Hepatocyte (in vitro differentiated cells): ENCODE results near the gene RNF112. TPM values are rescaled to one million over a fixed set of nuclear protein-coding genes. Genes with fewer than 3 reads are reported as not detected.

Experiments used
- DNase-seq: peaks from one replicate; pipeline ENCODE4 v3.0.0-alpha.2; 2016; ENCODE audit warnings: low spot score
- H2AFZ ChIP-seq: fragments of 200-600 bp; sonication (generic); 2 replicates; pipeline ENCODE4 v1.6.0; 2016; ENCODE audit warnings: antibody characterized with exemption, mild to moderate bottlenecking
- H3K27ac ChIP-seq: fragments of 200-600 bp; sonication (generic); 2 replicates; pipeline ENCODE4 v1.5.1; 2016; ENCODE audit warnings: mild to moderate bottlenecking
- H3K27me3 ChIP-seq: fragments of 200-600 bp; sonication (generic); 2 replicates; pipeline ENCODE4 v1.6.1; 2016
- H3K36me3 ChIP-seq: fragments of 200-600 bp; sonication (generic); replicated peaks from 2 replicates; pipeline ENCODE4 v1.5.1; 2016; ENCODE audit warnings: low read depth; ENCODE audit not compliant: insufficient read depth
- H3K4me1 ChIP-seq: fragments of 200-600 bp; sonication (generic); 2 replicates; pipeline ENCODE4 v1.5.1; 2016; ENCODE audit warnings: mild to moderate bottlenecking, moderate library complexity; ENCODE audit not compliant: insufficient read depth
- H3K4me2 ChIP-seq: fragments of 200-600 bp; sonication (generic); 2 replicates; pipeline ENCODE4 v1.6.0; 2016
- H3K4me3 ChIP-seq: fragments of 200-600 bp; sonication (generic); 2 replicates; pipeline ENCODE4 v1.5.1; 2016; ENCODE audit warnings: mild to moderate bottlenecking
- H3K79me2 ChIP-seq: fragments of 200-600 bp; sonication (generic); 2 replicates; pipeline ENCODE4 v1.6.0; 2017; ENCODE audit warnings: mild to moderate bottlenecking
- H3K9me2 ChIP-seq: fragments of 200-600 bp; sonication (generic); replicated peaks from 2 replicates; pipeline ENCODE4 v1.6.0; 2017; ENCODE audit warnings: mild to moderate bottlenecking; ENCODE audit not compliant: insufficient read depth
- H3K9me3 ChIP-seq: fragments of 200-600 bp; sonication (generic); 2 replicates; pipeline ENCODE4 v1.5.1; 2016; ENCODE audit warnings: low read depth, mild to moderate bottlenecking
- H4K20me1 ChIP-seq: fragments of 200-600 bp; sonication (generic); 2 replicates; pipeline ENCODE4 v1.6.0; 2016; ENCODE audit warnings: mild to moderate bottlenecking; ENCODE audit not compliant: insufficient read depth, poor library complexity, severe bottlenecking
- EZH2 ChIP-seq: fragments of 200-600 bp; sonication (generic); IDR thresholded peaks from 2 replicates; pipeline ENCODE4 v1.6.1; 2016; ENCODE audit warnings: antibody characterized with exemption, mild to moderate bottlenecking, borderline replicate concordance
- EZH2phosphoT487 ChIP-seq: fragments of 200-600 bp; sonication (generic); IDR thresholded peaks from one replicate; pipeline ENCODE4 v1.6.1; 2018; ENCODE audit warnings: antibody characterized with exemption, mild to moderate bottlenecking, low read depth, moderate library complexity; ENCODE audit not compliant: unreplicated experiment, severe bottlenecking
- WGBS: methylation state at CpG from one replicate; pipeline ENCODE4 v1.1.6; 2016; ENCODE audit warnings: low lambda C conversion rate; ENCODE audit errors: missing lambda C conversion rate; 5-methylcytosine and 5-hydroxymethylcytosine counted together
- polyA plus RNA-seq: library from polyadenylated mRNA; unstranded; fragments of >200 nt; fragmentation: Nextera tagmentation; extraction: Ambion mirVana; gene quantifications from 2 replicates; pipeline ENCODE4 v1.2.1, GENCODE V29; 2016
- total RNA-seq: library from RNA; depleted of rRNA; stranded (reverse); fragments of >200 nt; gene quantifications from 2 replicates; pipeline ENCODE4 v1.2.3, GENCODE V29; 2014
- TF ChIP-seq, protein P1 (sequence below): fragments of 200-600 bp; sonication (generic); IDR thresholded peaks from 2 replicates; pipeline ENCODE4 v1.5.1; 2016; ENCODE audit warnings: antibody characterized with exemption, mild to moderate bottlenecking; ENCODE audit not compliant: poor library complexity

RNF112 gene
- total and polyA plus RNA-seq, 2 experiments from 2014 or later, result 7.8 to 8.6 TPM

GRCh38 chr17:19372439-19372838, 38.6 kb upstream of the RNF112 start:
- no peaks in the 10 kb centered on the region for H3K4me1 ChIP-seq
- no peak overlapping the region for H3K4me3 ChIP-seq
- no peaks in the 10 kb centered on the region for H3K79me2 ChIP-seq
- no peak for TF ChIP-seq EZH2
- no peak overlapping the region for H2AFZ ChIP-seq
- H3K9me3 ChIP-seq, result no peaks in the 10 kb centered on the region
- H3K9me2 ChIP-seq, result no peaks in the 10 kb centered on the region
- no peaks in the 10 kb centered on the region for H4K20me1 ChIP-seq
- whole genome bisulfite sequencing, result 94% methylated on average over 12 of the region's 12 CpGs
- H3K36me3 ChIP-seq, result no peaks in the 10 kb centered on the region
- H3K4me2 ChIP-seq, result no peak overlapping the region
- H3K27me3 ChIP-seq, result no peaks in the 10 kb centered on the region
- DNase-seq, result no peak
- no peak overlapping the region for H3K27ac ChIP-seq

GRCh38 chr17:19372866-19373504, 38.0 kb upstream of the RNF112 start:
- DNase-seq, result no peak
- Histone ChIP-seq H3K27me3 (no peaks in the 10 kb centered on the region), H4K20me1 (no peaks in the 10 kb centered on the region), H3K4me1 (no peaks in the 10 kb centered on the region), H3K4me2 (no peak overlapping the region), H3K4me3 (no peak overlapping the region), H3K9me2 (no peaks in the 10 kb centered on the region), H3K27ac (no peak overlapping the region), H2AFZ (no peak overlapping the region), H3K79me2 (no peaks in the 10 kb centered on the region), H3K9me3 (no peaks in the 10 kb centered on the region), H3K36me3 (no peaks in the 10 kb centered on the region)
- WGBS, result 86% methylated on average over 8 of the region's 8 CpGs
- no peak for TF ChIP-seq EZH2phosphoT487
- TF ChIP-seq EZH2, result no peak
- TF ChIP-seq, protein P1, sequence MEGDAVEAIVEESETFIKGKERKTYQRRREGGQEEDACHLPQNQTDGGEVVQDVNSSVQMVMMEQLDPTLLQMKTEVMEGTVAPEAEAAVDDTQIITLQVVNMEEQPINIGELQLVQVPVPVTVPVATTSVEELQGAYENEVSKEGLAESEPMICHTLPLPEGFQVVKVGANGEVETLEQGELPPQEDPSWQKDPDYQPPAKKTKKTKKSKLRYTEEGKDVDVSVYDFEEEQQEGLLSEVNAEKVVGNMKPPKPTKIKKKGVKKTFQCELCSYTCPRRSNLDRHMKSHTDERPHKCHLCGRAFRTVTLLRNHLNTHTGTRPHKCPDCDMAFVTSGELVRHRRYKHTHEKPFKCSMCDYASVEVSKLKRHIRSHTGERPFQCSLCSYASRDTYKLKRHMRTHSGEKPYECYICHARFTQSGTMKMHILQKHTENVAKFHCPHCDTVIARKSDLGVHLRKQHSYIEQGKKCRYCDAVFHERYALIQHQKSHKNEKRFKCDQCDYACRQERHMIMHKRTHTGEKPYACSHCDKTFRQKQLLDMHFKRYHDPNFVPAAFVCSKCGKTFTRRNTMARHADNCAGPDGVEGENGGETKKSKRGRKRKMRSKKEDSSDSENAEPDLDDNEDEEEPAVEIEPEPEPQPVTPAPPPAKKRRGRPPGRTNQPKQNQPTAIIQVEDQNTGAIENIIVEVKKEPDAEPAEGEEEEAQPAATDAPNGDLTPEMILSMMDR, result no peak

- no peak overlapping the region for H3K4me2 ChIP-seq
- WGBS, result 89% methylated on average over 5 of the region's 5 CpGs
- peaks cover 7% of the 10 kb centered on the region for H3K79me2 ChIP-seq
- H3K36me3 ChIP-seq, result no peaks in the 10 kb centered on the region
- no peaks in the 10 kb centered on the region for H3K27me3 ChIP-seq
- no peak for DNase-seq
- H3K4me3 ChIP-seq, result no peak overlapping the region
- TF ChIP-seq EZH2 (no peak), EZH2phosphoT487 (no peak)
- TF ChIP-seq, protein P1, result no peak
- H2AFZ ChIP-seq, result no peak overlapping the region
- H3K4me1 ChIP-seq, result no peaks in the 10 kb centered on the region
- H4K20me1 ChIP-seq, result no peaks in the 10 kb centered on the region
- no peaks in the 10 kb centered on the region for H3K9me3 ChIP-seq
- no peak overlapping the region for H3K27ac ChIP-seq
- H3K9me2 ChIP-seq, result no peaks in the 10 kb centered on the region
Measured at GRCh38 chr17:19374136-19374535, 36.9 kb upstream of the RNF112 start.

GRCh38 chr17:19375732-19376131, 35.3 kb upstream of the RNF112 start:
- Histone ChIP-seq H3K4me3 (no peak overlapping the region), H3K27ac (no peak overlapping the region), H4K20me1 (no peaks in the 10 kb centered on the region), H3K9me3 (no peaks in the 10 kb centered on the region), H3K4me1 (no peaks in the 10 kb centered on the region), H3K4me2 (no peak overlapping the region), H2AFZ (no peak overlapping the region), H3K79me2 (peaks cover 22% of the 10 kb centered on the region), H3K27me3 (no peaks in the 10 kb centered on the region), H3K36me3 (no peaks in the 10 kb centered on the region), H3K9me2 (no peaks in the 10 kb centered on the region)
- DNase-seq, result no peak
- 94% methylated on average over 1 of the region's 1 CpG for WGBS
- TF ChIP-seq, protein P1, result no peak
- TF ChIP-seq EZH2, result no peak
- TF ChIP-seq EZH2phosphoT487, result no peak
